Peyer's patch (tissue), 4 donors: ENCODE data around the gene GPR176.

Source experiments
- CTCF ChIP-seq, 6 experiments: fragments of 450-650 bp in 4 of 6; fragments of 200-600 bp in 2 of 6; sonication (generic) in 1 of 6; IDR thresholded peaks; one replicate each; pipeline ENCODE4 v1.5.1; 2017 to 2019; ENCODE audit warnings: antibody characterized with exemption in 6 of 6, mild to moderate bottlenecking in 3 of 6, moderate library complexity in 1 of 6
- POLR2A ChIP-seq, 2 donors: fragments of 450-650 bp; IDR thresholded peaks; one replicate each; pipeline ENCODE4 v1.5.1; 2017; ENCODE audit warnings: antibody characterized with exemption in 2 of 2, mild to moderate bottlenecking in 2 of 2, moderate library complexity in 2 of 2

DNA sequence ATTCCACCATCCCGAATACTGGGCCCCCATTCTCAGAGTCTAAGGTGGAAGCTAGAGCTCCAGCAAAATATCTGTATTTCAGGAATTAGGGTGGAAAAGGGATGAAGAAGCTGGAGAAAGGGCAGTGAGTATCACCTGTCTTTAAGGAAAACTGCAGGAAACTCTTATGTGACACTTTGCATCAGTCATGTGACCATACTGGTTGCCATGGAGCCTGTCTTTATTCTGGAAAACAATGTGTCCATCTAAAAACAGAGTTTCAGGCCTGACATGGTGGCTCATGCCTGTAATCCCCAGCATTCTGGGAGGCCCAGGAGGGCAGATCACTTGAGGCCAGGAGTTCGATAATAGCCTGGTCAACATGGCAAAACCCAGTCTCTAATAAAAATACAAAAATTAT is 84.5 kb downstream of the GPR176 start:
- no peak for TF ChIP-seq CTCF (IDR thresholded peaks at IDR 0.05)
- TF ChIP-seq POLR2A (IDR thresholded peaks at IDR 0.05): no peak
